GM12878 (cell line): ENCODE data around the gene IL1B. TPM values are rescaled to one million over a fixed set of nuclear protein-coding genes. Genes with fewer than 3 reads are reported as not detected.

Source experiments
- BCL11A ChIP-seq: IDR thresholded peaks from 2 replicates; pipeline ENCODE4 v1.6.1; 2011; ENCODE audit warnings: low read depth, low read length
- CBX3 ChIP-seq: fragments of 200-600 bp; sonication (generic); IDR thresholded peaks from 2 replicates; pipeline ENCODE4 v1.6.1; 2016; ENCODE audit warnings: low read depth, borderline replicate concordance
- CBX5 ChIP-seq: sonication (generic); IDR thresholded peaks from 2 replicates; pipeline ENCODE4 v1.6.1; 2016; ENCODE audit warnings: low read depth, moderate library complexity, mild to moderate bottlenecking, inconsistent platforms
- CREM ChIP-seq: IDR thresholded peaks from 2 replicates; pipeline ENCODE4 v1.6.1; 2014; ENCODE audit warnings: antibody characterized with exemption, low read depth
- DPF2 ChIP-seq: fragments of 450-650 bp; IDR thresholded peaks from 2 replicates; pipeline ENCODE4 v1.6.1; 2017; ENCODE audit warnings: mild to moderate bottlenecking
- EED ChIP-seq: sonication (generic); IDR thresholded peaks from 2 replicates; pipeline ENCODE4 v1.6.1; 2016; ENCODE audit warnings: antibody characterized with exemption, low read depth
- EGR1 ChIP-seq, 2 experiments: IDR thresholded peaks; 1 replicate in 1 of 2; 2 replicates in 1 of 2; pipeline ENCODE4 v1.6.1; 2011 to 2012; ENCODE audit warnings: low read depth in 2 of 2, low read length in 2 of 2, borderline replicate concordance in 1 of 2, mild to moderate bottlenecking in 1 of 2, moderate library complexity in 1 of 2
- FOXK2 ChIP-seq: fragments of 450-650 bp; IDR thresholded peaks from 2 replicates; pipeline ENCODE4 v1.6.1; 2017; ENCODE audit warnings: mild to moderate bottlenecking, moderate library complexity
- IRF4 ChIP-seq: IDR thresholded peaks from 2 replicates; pipeline ENCODE4 v1.6.1; 2011; ENCODE audit warnings: low read depth, low read length
- KAT2A ChIP-seq: conservative IDR thresholded peaks from 2 replicates; pipeline ENCODE4 v1.6.1; 2011; ENCODE audit warnings: low read depth, low read length; ENCODE audit not compliant: control insufficient read depth
- LARP7 ChIP-seq: fragments of 450-650 bp; IDR thresholded peaks from 2 replicates; pipeline ENCODE4 v1.6.1; 2017; ENCODE audit warnings: mild to moderate bottlenecking
- MYC ChIP-seq: IDR thresholded peaks from 2 replicates; pipeline ENCODE4 v1.6.1; 2011; ENCODE audit warnings: mild to moderate bottlenecking, low read length, moderate library complexity, inconsistent platforms; ENCODE audit not compliant: insufficient read depth, insufficient replicate concordance, insufficient read length, severe bottlenecking
- POLR2AphosphoS5 ChIP-seq: IDR thresholded peaks from 2 replicates; pipeline ENCODE4 v1.6.1; 2011; ENCODE audit warnings: mild to moderate bottlenecking, low read length, inconsistent platforms
- RAD51 ChIP-seq: fragments of 450-650 bp; IDR thresholded peaks from 2 replicates; pipeline ENCODE4 v1.6.1; 2016; ENCODE audit warnings: moderate library complexity, mild to moderate bottlenecking, inconsistent platforms
- RELA ChIP-seq: fragments of 450-650 bp; IDR thresholded peaks from 2 replicates; pipeline ENCODE4 v1.8.0; 2014; ENCODE audit warnings: borderline replicate concordance; ENCODE audit not compliant: partially characterized antibody
- SMAD1 ChIP-seq: fragments of 450-650 bp; IDR thresholded peaks from 2 replicates; pipeline ENCODE4 v1.6.1; 2018; ENCODE audit warnings: mild to moderate bottlenecking, low read depth; ENCODE audit not compliant: partially characterized antibody
- SPI1 ChIP-seq: IDR thresholded peaks from 2 replicates; pipeline ENCODE4 v1.6.1; 2011; ENCODE audit warnings: low read depth, mild to moderate bottlenecking, low read length, moderate library complexity, borderline replicate concordance; ENCODE audit not compliant: insufficient read depth
- SRF ChIP-seq, 2 experiments: IDR thresholded peaks; 2 replicates each; pipeline ENCODE4 v1.6.1; 2011; ENCODE audit warnings: low read depth in 2 of 2, low read length in 2 of 2, mild to moderate bottlenecking in 1 of 2, moderate library complexity in 1 of 2
- SUPT20H ChIP-seq: IDR thresholded peaks from 2 replicates; pipeline ENCODE4 v1.6.1; 2011; ENCODE audit warnings: low read depth, mild to moderate bottlenecking, low read length, moderate library complexity, borderline replicate concordance; ENCODE audit not compliant: control insufficient read depth
- TAF1 ChIP-seq: IDR thresholded peaks from 2 replicates; pipeline ENCODE4 v1.6.1; 2011; ENCODE audit warnings: mild to moderate bottlenecking, low read depth, low read length, borderline replicate concordance
- TBL1XR1 ChIP-seq: IDR thresholded peaks from 2 replicates; pipeline ENCODE4 v1.6.1; 2012; ENCODE audit warnings: low read depth, low read length, improper control_type of control experiment
- YY1 ChIP-seq: IDR thresholded peaks from 2 replicates; pipeline ENCODE4 v1.6.1; 2011; ENCODE audit warnings: low read depth, mild to moderate bottlenecking, low read length
- ZBED1 ChIP-seq: IDR thresholded peaks from 2 replicates; pipeline ENCODE4 v1.6.1; 2016; ENCODE audit warnings: borderline replicate concordance
- ZNF274 ChIP-seq: IDR thresholded peaks from one replicate; pipeline ENCODE4 v1.8.0; 2011; ENCODE audit not compliant: insufficient read length, insufficient read depth
- ZSCAN29 ChIP-seq: fragments of 450-650 bp; IDR thresholded peaks from 2 replicates; pipeline ENCODE4 v1.6.1; 2017; ENCODE audit warnings: mild to moderate bottlenecking, moderate library complexity
- polyA plus RNA-seq, 11 experiments: library from polyadenylated mRNA; depleted of rRNA in 4 of 11; unstranded in 6 of 11; stranded (reverse) in 5 of 11; fragments of >200 nt; fragmentation: Nextera tagmentation in 4 of 11; fragmentation: Illumina TruSeq in 1 of 11; extraction: Ambion mirVana in 4 of 11; extraction: Trizol in 1 of 11; gene quantifications; 1 replicate in 1 of 11; 2 replicates in 10 of 11; pipeline versions ENCODE4 v1.2.1 to v1.2.3, GENCODE V29; 2011 to 2016; ENCODE audit warnings: inconsistent platforms in 2 of 11, missing spikeins in 2 of 11, low read depth in 1 of 11
- total RNA-seq, 4 experiments: library from RNA; depleted of rRNA in 3 of 4; stranded (reverse); fragments of >200 nt in 3 of 4; fragmentation: Illumina TruSeq in 1 of 4; extraction: Trizol in 1 of 4; gene quantifications; 2 replicates each; pipeline versions ENCODE4 v1.2.1 to v1.2.3, GENCODE V29; 2013 to 2021
- TF ChIP-seq, protein P1 (sequence below): IDR thresholded peaks from 2 replicates; pipeline ENCODE4 v1.6.1; 2011; ENCODE audit warnings: borderline replicate concordance, low read depth, mild to moderate bottlenecking, moderate library complexity, mixed read lengths, low read length; ENCODE audit not compliant: insufficient read depth; ENCODE audit errors: extremely low read length
- TF ChIP-seq, protein P2 (sequence below): fragments of 450-650 bp; IDR thresholded peaks from 2 replicates; pipeline ENCODE4 v1.6.1; 2017; ENCODE audit warnings: low read depth, mild to moderate bottlenecking, moderate library complexity
- TF ChIP-seq, protein P3 (sequence below): fragments of 450-650 bp; formaldehyde crosslinking; IDR thresholded peaks from 2 replicates; pipeline ENCODE4 v1.4.0; 2022; ENCODE audit warnings: mild to moderate bottlenecking, moderate library complexity

The IL1B gene
- total and polyA plus RNA-seq, 10 of the 15 experiments (the other 5 are each of a cell fraction or from before 2014, with no cell fraction given), result 0.20 to 1.6 (median 0.84) TPM

DNA sequence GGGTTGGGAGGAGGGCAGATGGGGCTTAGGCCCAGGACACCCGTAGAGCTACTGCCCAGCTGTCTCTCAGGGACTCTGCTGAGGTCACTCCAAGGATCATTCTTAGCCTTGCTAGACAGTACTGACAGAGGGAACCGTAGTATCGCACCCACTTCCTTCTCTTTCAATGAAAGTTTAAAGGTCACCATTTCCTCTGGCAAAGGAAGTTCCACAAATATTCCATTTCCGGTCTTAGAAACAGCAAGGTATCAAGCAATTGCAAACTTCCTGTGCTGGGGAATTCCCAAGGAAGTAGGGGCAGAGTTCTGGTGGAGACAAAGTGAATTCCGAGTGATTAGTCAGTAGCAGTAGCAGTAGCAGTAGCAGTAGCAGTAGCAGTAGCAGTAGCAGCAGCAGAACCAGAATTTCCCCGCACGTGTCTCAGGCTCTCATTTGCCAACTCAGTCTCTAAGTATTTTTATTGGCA is 24.7 kb downstream of the IL1B start (continued):
- no peak for TF ChIP-seq ZNF274
- TF ChIP-seq DPF2, result no peak
- TF ChIP-seq, protein P1, sequence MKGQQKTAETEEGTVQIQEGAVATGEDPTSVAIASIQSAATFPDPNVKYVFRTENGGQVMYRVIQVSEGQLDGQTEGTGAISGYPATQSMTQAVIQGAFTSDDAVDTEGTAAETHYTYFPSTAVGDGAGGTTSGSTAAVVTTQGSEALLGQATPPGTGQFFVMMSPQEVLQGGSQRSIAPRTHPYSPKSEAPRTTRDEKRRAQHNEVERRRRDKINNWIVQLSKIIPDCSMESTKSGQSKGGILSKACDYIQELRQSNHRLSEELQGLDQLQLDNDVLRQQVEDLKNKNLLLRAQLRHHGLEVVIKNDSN, result peak; percentile 12
- peak; percentile 60; the same call in 1 of the 2 replicates for TF ChIP-seq ZBED1
- no peak for TF ChIP-seq FOXK2
- peak; percentile 56 for TF ChIP-seq SPI1
- TF ChIP-seq SRF (IDR thresholded peaks at IDR 0.05; ENCODE audit: low read depth in 2 of 2, low read length in 2 of 2), result no peak
- TF ChIP-seq ZSCAN29, result no peak
- no peak for TF ChIP-seq TAF1
- TF ChIP-seq CBX5, result no peak; the same call in 1 of the 2 replicates
- TF ChIP-seq, protein P2, sequence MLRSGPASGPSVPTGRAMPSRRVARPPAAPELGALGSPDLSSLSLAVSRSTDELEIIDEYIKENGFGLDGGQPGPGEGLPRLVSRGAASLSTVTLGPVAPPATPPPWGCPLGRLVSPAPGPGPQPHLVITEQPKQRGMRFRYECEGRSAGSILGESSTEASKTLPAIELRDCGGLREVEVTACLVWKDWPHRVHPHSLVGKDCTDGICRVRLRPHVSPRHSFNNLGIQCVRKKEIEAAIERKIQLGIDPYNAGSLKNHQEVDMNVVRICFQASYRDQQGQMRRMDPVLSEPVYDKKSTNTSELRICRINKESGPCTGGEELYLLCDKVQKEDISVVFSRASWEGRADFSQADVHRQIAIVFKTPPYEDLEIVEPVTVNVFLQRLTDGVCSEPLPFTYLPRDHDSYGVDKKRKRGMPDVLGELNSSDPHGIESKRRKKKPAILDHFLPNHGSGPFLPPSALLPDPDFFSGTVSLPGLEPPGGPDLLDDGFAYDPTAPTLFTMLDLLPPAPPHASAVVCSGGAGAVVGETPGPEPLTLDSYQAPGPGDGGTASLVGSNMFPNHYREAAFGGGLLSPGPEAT, result no peak
- TF ChIP-seq, protein P3, sequence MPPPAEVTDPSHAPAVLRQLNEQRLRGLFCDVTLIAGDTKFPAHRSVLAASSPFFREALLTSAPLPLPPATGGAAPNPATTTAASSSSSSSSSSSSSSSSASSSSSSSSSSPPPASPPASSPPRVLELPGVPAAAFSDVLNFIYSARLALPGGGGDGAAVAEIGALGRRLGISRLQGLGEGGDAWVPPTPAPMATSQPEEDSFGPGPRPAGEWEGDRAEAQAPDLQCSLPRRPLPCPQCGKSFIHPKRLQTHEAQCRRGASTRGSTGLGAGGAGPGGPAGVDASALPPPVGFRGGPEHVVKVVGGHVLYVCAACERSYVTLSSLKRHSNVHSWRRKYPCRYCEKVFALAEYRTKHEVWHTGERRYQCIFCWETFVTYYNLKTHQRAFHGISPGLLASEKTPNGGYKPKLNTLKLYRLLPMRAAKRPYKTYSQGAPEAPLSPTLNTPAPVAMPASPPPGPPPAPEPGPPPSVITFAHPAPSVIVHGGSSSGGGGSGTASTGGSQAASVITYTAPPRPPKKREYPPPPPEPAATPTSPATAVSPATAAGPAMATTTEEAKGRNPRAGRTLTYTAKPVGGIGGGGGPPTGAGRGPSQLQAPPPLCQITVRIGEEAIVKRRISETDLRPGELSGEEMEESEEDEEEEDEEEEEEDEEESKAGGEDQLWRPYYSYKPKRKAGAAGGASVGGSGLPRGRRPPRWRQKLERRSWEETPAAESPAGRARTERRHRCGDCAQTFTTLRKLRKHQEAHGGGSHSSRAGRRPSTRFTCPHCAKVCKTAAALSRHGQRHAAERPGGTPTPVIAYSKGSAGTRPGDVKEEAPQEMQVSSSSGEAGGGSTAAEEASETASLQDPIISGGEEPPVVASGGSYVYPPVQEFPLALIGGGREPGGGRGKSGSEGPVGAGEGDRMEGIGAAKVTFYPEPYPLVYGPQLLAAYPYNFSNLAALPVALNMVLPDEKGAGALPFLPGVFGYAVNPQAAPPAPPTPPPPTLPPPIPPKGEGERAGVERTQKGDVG, result no peak
- TF ChIP-seq CREM, result peak; percentile 53; the same call in 1 of the 2 replicates
- TF ChIP-seq CBX3, result no peak
- peak; percentile 68 for TF ChIP-seq RELA
- no peak for TF ChIP-seq SUPT20H
- no peak for TF ChIP-seq IRF4
- no peak for TF ChIP-seq BCL11A
- TF ChIP-seq POLR2AphosphoS5, result no peak
- TF ChIP-seq YY1, result no peak
- no peak for TF ChIP-seq SMAD1
- peak; percentile 94 for TF ChIP-seq EED
- no peak for TF ChIP-seq LARP7
- 0 out of 2 replicates have a peak, but pooled peaks have one; percentile 15 for TF ChIP-seq RAD51
- TF ChIP-seq KAT2A, result no peak
- 0 out of 2 replicates have a peak, but pooled peaks have one; percentile 7 for TF ChIP-seq TBL1XR1
- TF ChIP-seq MYC, result no peak
- peak in 1 of 2 experiments; percentile 68; a peak in 1 of 3 replicates for TF ChIP-seq EGR1 (IDR thresholded peaks at IDR 0.05; ENCODE audit: borderline replicate concordance in 1 of 2, low read depth in 2 of 2, low read length in 2 of 2)
